ENCODE data around the gene EIF2S1. TPM values are rescaled to one million over a fixed set of nuclear protein-coding genes. Genes with fewer than 3 reads are reported as not detected.

The EIF2S1 gene
- total RNA-seq, 1 experiment from 2014 or later, result 116 TPM

DNA sequence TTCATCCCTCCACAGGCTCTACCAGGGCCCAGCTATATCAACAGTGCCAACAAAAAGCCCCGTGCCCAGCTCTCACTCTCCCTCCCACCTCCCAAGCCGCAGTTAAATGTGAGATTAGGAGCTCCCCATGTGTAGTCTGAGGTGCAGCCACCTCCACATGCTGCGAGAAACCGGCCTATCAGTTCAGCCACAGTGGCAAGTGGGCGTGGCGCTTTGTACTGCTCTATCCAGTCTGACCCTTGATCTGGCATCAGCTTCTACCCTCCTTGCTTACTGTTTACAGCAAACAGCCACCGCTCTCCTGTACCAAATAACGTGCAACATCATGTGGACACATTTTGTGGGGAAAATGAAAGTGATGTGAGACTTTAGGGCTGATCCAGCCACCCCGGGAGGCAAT lies 50.2 kb downstream of the EIF2S1 start:
- ChIA-PET POLR2A (interaction anchor here (0.6 kb wide), 2 partner anchors 206 to 853 kb away, joined by 3 read pairs; no protein-coding TSS in a partner anchor), CTCF (interaction anchor here (0.6 kb wide), 1 partner anchor 16 kb away, joined by 3 read pairs; no protein-coding TSS in a partner anchor)
- Histone ChIP-seq H3K9me3 (ENCODE audit: control insufficient read depth, insufficient read depth, low read depth, low read length) (no peaks in the 10 kb centered on the region), H3K36me3 (ENCODE audit: control insufficient read depth, insufficient read depth, low read length) (no peaks in the 10 kb centered on the region; the same call in 1 of the 2 replicates), H3K4me3 (ENCODE audit: low read depth in 2 of 2, low read length in 2 of 2) (no peak overlapping the region), H3K27ac (ENCODE audit: low read length) (no peak overlapping the region), H3K4me1 (ENCODE audit: control insufficient read depth, insufficient read depth, low read length) (peaks cover 3% of the 10 kb centered on the region; the same call in 1 of the 2 replicates), H3K27me3 (ENCODE audit: control insufficient read depth, insufficient read depth, low read length) (no peaks in the 10 kb centered on the region)
- TF ChIP-seq TCF7L2 (IDR thresholded peaks at IDR 0.05; ENCODE audit: low read depth, low read length) (no peak), POLR2AphosphoS5 (IDR thresholded peaks at IDR 0.05; ENCODE audit: low read depth, low read length) (no peak), SIN3A (IDR thresholded peaks at IDR 0.05; ENCODE audit: borderline replicate concordance, insufficient read depth, low read depth, low read length) (no peak)
- intact Hi-C loops (cut with micrococcal nuclease; ENCODE audit: unreplicated experiment), result no loop called here
- in situ Hi-C loops (cut with HindIII; ENCODE audit: low pct_unique_long_range_greater_than_20kb, low sequenced_read_pairs), result no loop called here
- no peak; the same call in 1 of the 2 replicates for ATAC-seq
- BruUV-seq (replicated peaks), result no TSS peak
- no peak for DNase-seq (ENCODE audit: low read depth, low spot score)

DNA sequence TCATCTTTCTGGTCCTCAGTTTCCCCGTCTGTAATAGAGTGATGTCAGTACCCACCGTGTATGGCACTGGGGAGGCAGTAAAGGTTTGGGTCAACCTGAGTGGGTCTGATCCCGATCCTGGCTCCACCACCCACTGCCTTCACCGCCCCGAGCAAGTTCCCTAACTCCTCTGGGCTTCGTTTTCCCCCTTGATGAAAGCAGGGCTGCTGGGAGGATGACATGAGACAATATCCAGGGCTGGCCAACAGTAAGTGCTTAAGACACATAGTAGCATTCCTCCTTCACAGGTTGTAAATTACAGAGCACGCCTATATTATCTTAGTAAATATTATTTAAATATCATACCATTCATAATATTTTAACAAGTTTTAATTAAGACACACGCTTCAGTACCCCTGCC lies 51.2 kb downstream of the EIF2S1 start:
- DNase-seq (ENCODE audit: low read depth, low spot score) (no peak), ATAC-seq (peak; percentile 8; the same call in 1 of the 2 replicates)
- ChIA-PET CTCF (interaction anchor here (0.6 kb wide), 2 partner anchors 16 to 155 kb away, joined by 3 to 5 read pairs; no protein-coding TSS in a partner anchor), POLR2A (no interaction called here)
- no peak overlapping the region for H3K27ac ChIP-seq (ENCODE audit: low read length)
- H3K27me3 ChIP-seq (ENCODE audit: control insufficient read depth, insufficient read depth, low read length), result no peaks in the 10 kb centered on the region
- H3K4me3 ChIP-seq (ENCODE audit: low read depth in 2 of 2, low read length in 2 of 2), result peak overlapping the region; percentile 48 to 59
- in situ Hi-C loops (cut with HindIII; ENCODE audit: low pct_unique_long_range_greater_than_20kb, low sequenced_read_pairs), result no loop called here
- H3K4me1 ChIP-seq (ENCODE audit: control insufficient read depth, insufficient read depth, low read length), result peaks cover 3% of the 10 kb centered on the region; the same call in 1 of the 2 replicates
- TF ChIP-seq TCF7L2 (IDR thresholded peaks at IDR 0.05; ENCODE audit: low read depth, low read length), result no peak
- TF ChIP-seq, protein P1, sequence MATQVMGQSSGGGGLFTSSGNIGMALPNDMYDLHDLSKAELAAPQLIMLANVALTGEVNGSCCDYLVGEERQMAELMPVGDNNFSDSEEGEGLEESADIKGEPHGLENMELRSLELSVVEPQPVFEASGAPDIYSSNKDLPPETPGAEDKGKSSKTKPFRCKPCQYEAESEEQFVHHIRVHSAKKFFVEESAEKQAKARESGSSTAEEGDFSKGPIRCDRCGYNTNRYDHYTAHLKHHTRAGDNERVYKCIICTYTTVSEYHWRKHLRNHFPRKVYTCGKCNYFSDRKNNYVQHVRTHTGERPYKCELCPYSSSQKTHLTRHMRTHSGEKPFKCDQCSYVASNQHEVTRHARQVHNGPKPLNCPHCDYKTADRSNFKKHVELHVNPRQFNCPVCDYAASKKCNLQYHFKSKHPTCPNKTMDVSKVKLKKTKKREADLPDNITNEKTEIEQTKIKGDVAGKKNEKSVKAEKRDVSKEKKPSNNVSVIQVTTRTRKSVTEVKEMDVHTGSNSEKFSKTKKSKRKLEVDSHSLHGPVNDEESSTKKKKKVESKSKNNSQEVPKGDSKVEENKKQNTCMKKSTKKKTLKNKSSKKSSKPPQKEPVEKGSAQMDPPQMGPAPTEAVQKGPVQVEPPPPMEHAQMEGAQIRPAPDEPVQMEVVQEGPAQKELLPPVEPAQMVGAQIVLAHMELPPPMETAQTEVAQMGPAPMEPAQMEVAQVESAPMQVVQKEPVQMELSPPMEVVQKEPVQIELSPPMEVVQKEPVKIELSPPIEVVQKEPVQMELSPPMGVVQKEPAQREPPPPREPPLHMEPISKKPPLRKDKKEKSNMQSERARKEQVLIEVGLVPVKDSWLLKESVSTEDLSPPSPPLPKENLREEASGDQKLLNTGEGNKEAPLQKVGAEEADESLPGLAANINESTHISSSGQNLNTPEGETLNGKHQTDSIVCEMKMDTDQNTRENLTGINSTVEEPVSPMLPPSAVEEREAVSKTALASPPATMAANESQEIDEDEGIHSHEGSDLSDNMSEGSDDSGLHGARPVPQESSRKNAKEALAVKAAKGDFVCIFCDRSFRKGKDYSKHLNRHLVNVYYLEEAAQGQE (IDR thresholded peaks at IDR 0.05; ENCODE audit: insufficient read depth in 1 of 2, low read depth in 2 of 2, low read length in 1 of 2), result no peak
- no peak for TF ChIP-seq SIN3A (IDR thresholded peaks at IDR 0.05; ENCODE audit: borderline replicate concordance, insufficient read depth, low read depth, low read length)
- TF ChIP-seq POLR2AphosphoS5 (IDR thresholded peaks at IDR 0.05; ENCODE audit: low read depth, low read length), result no peak
- TF ChIP-seq, protein P2, sequence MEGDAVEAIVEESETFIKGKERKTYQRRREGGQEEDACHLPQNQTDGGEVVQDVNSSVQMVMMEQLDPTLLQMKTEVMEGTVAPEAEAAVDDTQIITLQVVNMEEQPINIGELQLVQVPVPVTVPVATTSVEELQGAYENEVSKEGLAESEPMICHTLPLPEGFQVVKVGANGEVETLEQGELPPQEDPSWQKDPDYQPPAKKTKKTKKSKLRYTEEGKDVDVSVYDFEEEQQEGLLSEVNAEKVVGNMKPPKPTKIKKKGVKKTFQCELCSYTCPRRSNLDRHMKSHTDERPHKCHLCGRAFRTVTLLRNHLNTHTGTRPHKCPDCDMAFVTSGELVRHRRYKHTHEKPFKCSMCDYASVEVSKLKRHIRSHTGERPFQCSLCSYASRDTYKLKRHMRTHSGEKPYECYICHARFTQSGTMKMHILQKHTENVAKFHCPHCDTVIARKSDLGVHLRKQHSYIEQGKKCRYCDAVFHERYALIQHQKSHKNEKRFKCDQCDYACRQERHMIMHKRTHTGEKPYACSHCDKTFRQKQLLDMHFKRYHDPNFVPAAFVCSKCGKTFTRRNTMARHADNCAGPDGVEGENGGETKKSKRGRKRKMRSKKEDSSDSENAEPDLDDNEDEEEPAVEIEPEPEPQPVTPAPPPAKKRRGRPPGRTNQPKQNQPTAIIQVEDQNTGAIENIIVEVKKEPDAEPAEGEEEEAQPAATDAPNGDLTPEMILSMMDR (IDR thresholded peaks at IDR 0.05), result no peak
- BruUV-seq (replicated peaks), result no TSS peak
- H3K36me3 ChIP-seq (ENCODE audit: control insufficient read depth, insufficient read depth, low read length), result no peaks in the 10 kb centered on the region; the same call in 1 of the 2 replicates
- intact Hi-C loops (cut with micrococcal nuclease; ENCODE audit: unreplicated experiment), result no loop called here
- H3K9me3 ChIP-seq (ENCODE audit: control insufficient read depth, insufficient read depth, low read depth, low read length), result no peaks in the 10 kb centered on the region

DNA sequence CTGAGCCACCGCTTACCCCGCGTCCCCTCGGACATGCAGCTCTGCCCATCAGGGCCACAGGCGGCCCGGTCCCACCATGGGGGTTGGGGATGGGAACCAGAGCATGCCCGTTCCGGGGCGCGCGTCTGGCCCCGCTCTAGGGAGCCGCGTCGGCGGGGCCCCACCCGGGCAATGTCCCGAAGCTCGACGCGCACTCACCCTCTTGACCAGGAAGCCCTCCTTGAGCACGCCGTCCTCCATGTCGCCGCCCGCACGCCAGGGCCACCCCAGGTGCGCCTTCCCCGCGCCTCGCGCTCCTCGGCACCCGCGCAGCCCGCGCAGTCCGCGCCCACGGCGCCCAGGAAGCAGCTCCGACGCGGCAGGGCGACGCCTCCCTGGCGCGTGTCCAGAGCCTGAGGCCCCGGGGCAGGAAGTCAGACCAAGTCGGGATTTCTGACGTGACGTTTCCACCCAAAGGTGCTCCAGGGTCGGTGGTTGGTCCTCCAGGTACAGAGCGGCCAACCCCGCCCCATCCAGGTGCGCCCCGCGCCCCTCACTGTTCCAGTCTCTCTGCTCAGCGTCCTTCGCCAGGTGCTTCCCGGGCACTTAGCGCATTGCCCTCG lies 51.8 kb downstream of the EIF2S1 start, which contains the start of gene PLEK2:
TSS of gene PLEK2 (minus strand) at position 346 of the 602 bp plus-strand sequence. CDS start at position 240, 106 bp downstream.
- Histone ChIP-seq H3K27ac (ENCODE audit: low read length) (peak within 1 kb of the TSS; percentile 44; the same call in 1 of the 2 replicates), H3K4me1 (ENCODE audit: control insufficient read depth, insufficient read depth, low read length) (peaks cover 3% of the 10 kb centered on the region; the same call in 1 of the 2 replicates), H3K36me3 (ENCODE audit: control insufficient read depth, insufficient read depth, low read length) (no peaks in the 10 kb centered on the region; the same call in 1 of the 2 replicates), H3K27me3 (ENCODE audit: control insufficient read depth, insufficient read depth, low read length) (no peaks in the 10 kb centered on the region), H3K9me3 (ENCODE audit: control insufficient read depth, insufficient read depth, low read depth, low read length) (no peaks in the 10 kb centered on the region), H3K4me3 (ENCODE audit: low read depth in 2 of 2, low read length in 2 of 2) (peak within 1 kb of the TSS; percentile 48 to 59)
- POLR2A ChIA-PET, result no interaction called here
- TF ChIP-seq TCF7L2 (IDR thresholded peaks at IDR 0.05; ENCODE audit: low read depth, low read length) (no peak), SIN3A (IDR thresholded peaks at IDR 0.05; ENCODE audit: borderline replicate concordance, insufficient read depth, low read depth, low read length) (no peak), POLR2AphosphoS5 (IDR thresholded peaks at IDR 0.05; ENCODE audit: low read depth, low read length) (no peak)
- ATAC-seq (peak; percentile 68), DNase-seq (ENCODE audit: low read depth, low spot score) (no peak)
- in situ Hi-C loops (cut with HindIII; ENCODE audit: low pct_unique_long_range_greater_than_20kb, low sequenced_read_pairs) (no loop called here), intact Hi-C loops (cut with micrococcal nuclease; ENCODE audit: unreplicated experiment) (no loop called here)
- CTCF ChIA-PET, result no interaction called here
- no TSS peak for BruUV-seq (replicated peaks)

Data from Panc1 (cell line).